EL (cell line): ENCODE measurements around the gene SCCPDH.
"Not testable (repeated sequence)": the region's sequence is repeated elsewhere in the genome, so short reads cannot be mapped to it uniquely, and the experiment has no call there.

Source experiments
- DNase-seq: peaks from one replicate; pipeline ENCODE4 v3.0.0-alpha.2; 2016

SCCPDH gene

DNA sequence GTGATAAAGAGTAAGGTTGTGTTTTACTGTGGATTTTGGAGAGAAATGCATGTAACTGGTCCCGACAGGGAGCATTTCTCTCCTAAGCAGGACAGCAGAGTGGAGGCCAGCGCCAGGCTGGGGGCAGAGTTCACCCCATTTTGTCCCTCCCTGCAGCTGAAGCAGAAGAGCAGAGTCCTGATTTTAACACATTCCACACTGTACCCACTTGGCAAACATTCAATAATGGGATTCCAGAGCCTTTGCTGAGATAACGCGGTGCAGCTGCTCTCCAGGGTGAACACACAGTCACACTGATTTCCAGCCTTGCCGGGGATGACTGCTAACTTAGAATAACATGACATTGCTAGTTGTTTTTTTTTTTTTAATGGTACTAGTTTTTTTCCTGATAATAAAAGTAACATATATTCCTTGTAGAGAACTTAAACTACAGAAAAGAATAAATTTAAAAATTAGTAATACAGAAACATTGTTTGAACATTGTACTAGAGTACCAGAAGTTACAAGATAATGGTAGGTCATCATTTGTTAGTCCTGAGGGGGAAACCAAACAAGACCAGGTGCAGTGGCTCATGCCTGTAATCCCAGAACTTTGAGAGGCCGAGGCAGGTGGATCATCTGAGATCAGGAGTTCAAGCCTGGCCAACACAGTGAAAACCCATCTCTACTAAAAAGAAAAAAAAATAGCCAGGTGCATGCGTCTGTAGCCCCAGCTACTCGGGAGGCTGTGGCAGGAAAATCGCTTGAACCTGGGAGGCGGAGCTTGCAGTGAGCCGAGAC is 77.2 kb downstream of the SCCPDH start:
- no peak for DNase-seq

DNA sequence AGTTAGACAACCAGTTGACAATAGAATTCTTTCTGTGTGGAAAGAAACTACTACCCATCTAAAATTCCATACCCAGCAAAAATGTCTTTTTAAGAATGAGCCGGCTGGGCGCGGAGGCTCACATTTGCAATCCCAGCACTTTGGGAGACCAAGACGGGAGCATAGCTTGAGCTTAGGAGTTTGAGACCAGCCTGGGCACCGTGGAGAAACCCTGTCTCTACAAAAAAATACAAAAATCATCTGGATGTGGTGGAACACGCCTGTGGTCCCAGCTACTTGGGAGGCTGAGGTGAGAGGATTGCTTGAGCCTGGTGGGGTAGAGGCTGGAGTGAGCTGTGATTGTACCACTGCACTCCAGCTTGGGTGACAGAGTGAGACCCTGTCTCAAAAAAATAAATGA is 79.2 kb downstream of the SCCPDH start:
- no peak for DNase-seq

DNA sequence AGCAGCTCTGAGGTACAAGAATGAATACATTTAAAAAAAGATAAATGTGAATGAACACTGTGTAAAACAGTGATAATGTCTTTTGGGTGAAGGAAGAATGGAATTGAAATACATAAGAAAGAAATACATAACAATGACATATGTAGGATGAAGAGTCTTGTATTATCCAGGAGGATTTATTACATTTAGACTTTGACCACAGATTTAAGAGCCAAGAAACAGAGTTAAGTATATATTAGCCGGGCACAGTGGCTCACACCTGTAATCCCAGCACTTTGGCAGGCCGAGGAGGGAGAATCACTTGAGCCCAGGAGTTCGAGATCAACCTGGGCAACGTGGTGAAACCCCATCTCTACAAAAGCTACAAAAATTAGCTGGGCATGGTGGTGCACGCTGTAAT is 79.7 kb downstream of the SCCPDH start:
- no peak for DNase-seq

DNA sequence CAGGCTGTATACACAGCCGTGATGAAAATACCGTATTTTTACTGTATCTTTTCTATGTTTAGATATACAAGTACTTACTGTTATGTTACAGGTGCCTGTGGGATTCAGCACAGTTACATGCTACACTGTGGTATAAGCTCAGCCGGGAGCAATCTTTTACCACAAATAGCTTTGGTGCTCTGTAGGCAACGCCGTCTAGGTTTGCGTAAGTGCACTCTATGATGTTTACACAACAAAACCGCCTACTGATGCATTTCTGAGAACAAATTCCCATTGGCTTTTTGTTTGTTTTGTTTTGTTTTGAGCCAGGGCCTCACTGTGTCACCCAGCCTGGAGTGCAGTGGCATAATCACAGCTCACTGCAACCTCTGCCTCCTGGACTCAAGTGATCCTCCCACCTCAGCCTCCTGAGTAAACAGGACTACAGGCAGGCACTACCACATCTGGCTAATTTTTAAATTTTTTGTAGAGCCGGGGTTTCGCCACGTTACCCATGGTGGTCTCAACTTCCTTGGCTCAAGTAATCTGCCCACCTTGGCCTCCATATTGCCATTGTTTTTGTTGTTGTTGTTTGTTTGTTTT is 81.0 kb downstream of the SCCPDH start:
- DNase-seq: no peak

DNA sequence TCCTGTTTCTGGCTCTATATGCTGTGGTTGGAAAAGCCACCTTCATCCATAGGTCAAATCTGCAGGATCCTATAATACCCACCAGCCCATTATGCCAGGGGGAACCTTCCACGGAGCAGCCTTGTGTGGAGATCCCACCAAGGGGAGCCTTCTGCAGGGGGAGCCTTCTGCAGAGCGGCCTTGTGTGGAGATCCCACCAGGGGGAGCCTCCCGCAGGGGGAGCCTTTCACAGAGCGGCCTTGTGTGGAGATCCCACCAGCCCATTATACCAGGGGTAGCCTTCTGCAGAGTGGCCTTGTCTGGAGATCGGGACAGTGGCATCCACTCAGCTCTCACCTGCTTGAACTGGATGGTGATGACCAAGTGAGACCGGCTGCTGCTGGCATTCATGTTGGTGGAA is 85.3 kb downstream of the SCCPDH start:
- DNase-seq: no peak

DNA sequence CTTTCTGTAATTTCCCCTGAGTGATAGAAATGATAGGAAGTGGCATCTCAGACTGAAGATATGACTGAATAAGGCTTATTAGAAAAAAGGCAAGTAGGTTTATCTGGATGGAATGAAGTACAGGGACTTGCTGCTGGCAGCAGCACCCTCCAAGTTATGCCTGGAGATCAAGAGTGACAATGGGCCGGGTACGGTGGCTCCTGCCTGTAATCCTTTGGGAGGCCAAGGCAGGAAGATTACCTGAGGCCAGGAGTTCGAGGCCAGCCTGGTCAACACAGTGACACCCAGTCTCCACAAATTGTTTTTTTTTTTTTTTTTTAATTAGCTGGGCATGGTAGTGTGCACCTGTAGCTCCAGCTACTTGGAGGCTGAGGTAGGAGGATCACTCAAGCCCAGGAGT is 87.8 kb downstream of the SCCPDH start:
- no peak for DNase-seq

DNA sequence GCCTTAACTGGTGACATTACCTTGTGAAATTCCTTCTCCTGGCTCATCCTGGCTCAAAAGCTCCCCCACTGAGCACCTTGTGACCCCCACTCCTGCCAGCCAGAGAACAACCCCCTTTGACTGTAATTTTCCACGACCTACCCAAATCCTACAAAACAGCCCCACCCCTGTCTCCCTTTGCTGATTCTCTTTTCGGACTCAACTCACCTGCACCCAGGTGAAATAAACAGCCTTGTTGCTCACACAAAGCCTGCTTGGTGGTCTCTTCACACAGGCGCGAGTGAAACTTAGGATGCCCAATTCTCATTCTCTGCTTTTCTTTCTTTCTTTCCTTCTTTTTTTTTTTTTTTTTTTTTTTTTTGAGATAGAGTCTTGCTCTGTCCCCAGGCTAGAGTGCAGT is 89.1 kb downstream of the SCCPDH start:
- not testable (repeated sequence) for DNase-seq

DNA sequence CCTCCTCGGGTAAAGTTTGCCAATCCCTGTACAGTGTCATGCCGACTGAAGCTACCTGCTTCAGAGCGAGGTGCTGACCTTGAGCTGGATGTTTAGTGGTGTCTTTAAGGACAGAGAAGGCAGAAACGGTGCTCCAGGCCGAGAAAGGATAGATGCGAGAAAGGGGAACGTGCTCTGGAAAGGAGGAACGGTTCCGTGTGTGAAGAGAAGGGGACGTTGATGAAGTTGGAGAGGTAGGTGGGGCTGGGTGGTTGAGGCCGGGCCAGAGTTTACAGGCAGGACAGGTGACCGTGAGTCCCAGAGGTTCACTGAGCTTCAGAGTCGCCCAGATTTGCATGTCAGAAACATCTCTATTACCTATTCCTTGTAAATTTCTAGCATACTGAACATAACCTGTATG is 90.7 kb downstream of the SCCPDH start:
- no peak for DNase-seq

DNA sequence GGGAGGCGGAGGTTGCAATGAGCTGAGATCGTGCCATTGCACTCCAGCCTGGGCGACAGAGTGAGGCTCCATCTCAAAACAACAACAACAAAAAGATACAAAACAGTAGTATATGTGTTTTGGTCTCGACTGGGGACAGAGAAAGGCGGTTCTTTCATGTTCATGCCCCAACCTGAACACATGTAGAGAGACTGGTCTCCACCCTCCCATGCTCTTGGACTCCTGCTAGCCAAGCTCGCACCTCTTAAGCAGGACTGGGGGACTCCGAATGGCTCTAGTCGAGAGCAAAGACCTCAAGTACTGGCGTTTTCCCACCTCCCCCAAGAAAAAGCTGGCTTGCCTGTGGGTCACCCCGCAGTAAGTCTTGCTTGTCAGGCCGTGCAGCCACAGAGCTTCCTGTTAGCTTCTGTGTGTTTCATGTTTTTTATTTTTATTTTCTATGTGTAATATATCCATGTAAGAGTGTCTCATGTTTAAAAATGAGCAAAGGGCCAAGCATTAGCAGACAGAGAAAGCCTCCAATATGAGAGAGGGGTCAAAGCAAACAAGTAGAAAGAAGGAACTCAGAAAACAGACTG is 91.6 kb downstream of the SCCPDH start:
- no peak for DNase-seq
